A204.1 (cell line): ENCODE data around the gene SLC25A1.

Experiments
- FAIRE-seq: peaks from 2 replicates; lab custom pipeline; 2012; peaks lifted over from hg19 to GRCh38; lab: Jason Lieb, UNC

SLC25A1 gene

DNA sequence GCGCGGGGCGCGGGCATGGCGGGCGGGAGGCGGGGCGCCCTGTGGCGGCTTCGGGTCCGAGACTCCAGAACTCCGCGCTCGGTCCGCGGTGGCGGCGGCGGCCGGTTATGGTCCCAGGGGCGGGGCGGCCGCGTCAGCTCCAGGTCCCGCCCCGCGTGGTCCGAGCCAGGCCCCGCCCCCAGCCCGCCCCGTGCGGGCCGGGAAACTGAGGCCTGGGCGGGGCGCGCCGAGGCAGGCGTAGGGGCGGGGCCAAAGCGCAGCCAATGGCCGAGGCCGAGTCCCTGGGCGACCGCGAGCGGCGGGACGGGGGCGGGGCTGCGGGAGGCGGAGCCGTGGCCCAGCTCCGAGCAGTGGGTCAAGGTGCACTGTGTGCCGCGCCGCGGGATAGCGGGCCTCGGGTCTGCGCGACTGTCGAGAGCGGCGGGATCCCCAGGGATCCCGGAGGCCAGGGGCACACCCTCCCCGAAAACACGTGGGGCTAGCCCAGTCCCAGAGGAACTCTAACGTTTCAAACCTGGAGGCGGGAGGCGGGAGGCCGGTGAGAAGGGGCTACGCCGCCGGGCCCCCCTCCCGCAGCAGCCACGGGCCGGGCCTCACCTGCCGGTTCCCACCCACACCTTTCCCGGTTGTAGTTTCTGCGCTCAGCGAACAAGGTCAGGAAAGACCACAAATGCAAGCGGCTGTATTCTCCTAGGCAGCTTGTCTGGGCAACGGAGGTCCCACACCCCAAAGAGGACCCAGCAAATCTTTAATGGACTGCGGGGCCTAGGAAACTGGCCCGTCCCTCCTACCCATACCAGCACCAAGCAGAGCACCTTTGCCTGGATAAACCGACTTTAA, at the start of gene SLC25A1:
SLC25A1 (minus strand) TSS at position 80 of the 840 bp plus-strand sequence; CDS start at position 17, 63 bp downstream.
- FAIRE-seq, result no peak

DNA sequence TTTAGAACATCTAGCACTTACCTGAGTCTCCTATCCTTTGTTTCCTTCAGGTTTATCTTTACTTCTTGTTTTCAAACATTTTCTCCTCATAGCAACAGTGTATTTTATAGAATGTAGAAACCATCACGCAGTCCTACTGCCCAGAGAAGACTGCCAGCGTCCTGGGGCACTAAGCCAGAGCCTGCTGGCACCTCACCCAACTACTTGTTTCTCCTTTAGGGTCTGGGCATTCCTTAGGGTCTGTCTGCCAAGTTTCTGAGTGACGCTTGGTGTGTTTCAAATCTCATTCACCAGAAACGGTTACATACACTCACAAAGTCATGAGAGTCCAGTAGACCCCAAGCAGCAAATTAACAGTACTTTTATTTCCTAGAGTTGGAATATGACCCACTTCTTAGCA, 49.6 kb upstream of the SLC25A1 start:
- no peak for FAIRE-seq

GRCh38 chr22:19226428-19226827, 47.9 kb upstream of the SLC25A1 start:
- FAIRE-seq, result no peak

- FAIRE-seq, result no peak
Measured at GRCh38 chr22:19225560-19225959, 47.0 kb upstream of the SLC25A1 start.

- FAIRE-seq, result no peak
Measured at GRCh38 chr22:19224985-19225384, 46.4 kb upstream of the SLC25A1 start.

GRCh38 chr22:19224557-19224956, 46.0 kb upstream of the SLC25A1 start:
- no peak for FAIRE-seq

DNA sequence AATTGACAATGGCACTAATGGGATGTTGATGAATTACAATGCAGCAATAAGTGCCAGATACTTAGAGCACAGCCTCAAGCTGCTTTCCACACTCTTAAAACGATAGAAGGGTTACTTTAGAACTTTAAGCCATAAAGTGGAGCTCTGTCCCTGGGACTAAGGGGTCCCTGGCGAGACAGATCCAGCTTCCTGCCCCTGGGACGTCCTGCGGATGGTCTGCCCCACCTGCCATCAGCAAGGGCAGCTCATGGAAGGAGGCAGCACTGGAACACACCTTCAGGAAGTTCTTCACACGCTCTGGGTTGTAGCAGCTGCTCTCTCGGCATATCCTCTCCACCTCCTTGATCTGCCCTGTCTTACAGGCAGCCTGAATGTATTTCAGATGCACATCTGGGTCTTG, 45.1 kb upstream of the SLC25A1 start:
- no peak for FAIRE-seq

- no peak for FAIRE-seq
Measured at GRCh38 chr22:19223110-19223509, 44.6 kb upstream of the SLC25A1 start.

GRCh38 chr22:19222242-19223005, 43.9 kb upstream of the SLC25A1 start:
- no peak for FAIRE-seq

GRCh38 chr22:19220867-19221266, 42.3 kb upstream of the SLC25A1 start:
- FAIRE-seq, result no peak

- FAIRE-seq, result no peak
Measured at GRCh38 chr22:19218541-19219233, 40.2 kb upstream of the SLC25A1 start.

DNA sequence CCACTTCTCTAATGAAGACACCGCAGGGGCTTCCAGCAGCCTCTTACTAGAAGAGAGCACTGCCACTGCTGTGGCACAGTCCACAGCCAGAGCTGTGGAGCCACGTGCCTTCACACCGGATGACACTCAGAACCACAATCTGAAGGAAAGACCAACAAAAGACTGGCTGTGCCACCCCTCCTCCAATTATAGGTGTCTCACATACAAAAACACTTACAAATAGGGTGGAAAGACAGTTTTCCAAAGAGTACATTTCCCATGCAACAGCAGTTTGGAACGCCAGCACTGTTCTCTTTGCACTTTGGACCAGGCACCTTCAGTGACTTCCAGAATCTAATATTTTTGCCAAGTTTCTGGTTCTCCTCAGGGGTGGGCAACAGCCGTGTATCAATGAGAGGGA, 38.0 kb upstream of the SLC25A1 start:
- no peak for FAIRE-seq

DNA sequence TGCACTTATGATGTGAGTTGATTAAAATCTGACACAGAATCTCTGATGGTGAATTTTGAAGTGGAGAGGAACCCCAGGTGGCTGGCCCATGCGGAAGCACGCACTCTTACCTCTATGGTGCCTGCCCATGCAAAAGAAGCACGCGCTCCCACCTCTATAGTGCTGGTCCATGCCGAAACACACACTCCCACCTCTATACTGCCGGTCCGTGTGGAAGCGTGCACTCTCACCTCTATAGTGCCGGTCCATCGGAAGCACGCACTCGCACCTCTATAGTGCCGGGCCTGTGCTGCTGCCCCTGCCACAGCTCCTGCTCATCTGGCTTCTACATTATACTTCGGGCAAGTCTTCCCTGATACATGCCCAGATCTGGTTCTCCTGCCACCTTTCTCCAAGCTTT, 36.8 kb upstream of the SLC25A1 start:
- FAIRE-seq, result no peak

DNA sequence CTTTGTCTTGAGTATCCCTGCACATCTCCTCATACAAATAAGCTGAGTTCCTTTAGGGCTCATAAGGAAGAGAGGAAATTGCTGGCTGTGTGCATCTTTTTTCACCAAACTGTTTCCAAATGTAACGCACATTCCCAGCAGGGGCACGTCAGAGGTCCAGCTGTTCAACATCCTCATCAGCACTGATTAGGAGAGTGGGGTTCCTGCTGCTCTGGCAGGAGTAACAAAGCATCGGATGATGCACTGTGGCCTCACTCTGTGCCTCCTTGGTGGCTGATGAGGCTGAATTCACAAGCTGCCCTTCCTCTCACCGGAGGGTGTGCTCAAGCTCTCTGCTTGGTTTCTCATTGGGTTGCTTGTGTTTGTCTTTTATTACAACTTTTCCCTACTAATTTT, 35.5 kb upstream of the SLC25A1 start:
- FAIRE-seq, result no peak

- FAIRE-seq, result no peak
Measured at GRCh38 chr22:19213442-19214077, 35.0 kb upstream of the SLC25A1 start.

GRCh38 chr22:19213001-19213400, 34.5 kb upstream of the SLC25A1 start:
- FAIRE-seq, result no peak

DNA sequence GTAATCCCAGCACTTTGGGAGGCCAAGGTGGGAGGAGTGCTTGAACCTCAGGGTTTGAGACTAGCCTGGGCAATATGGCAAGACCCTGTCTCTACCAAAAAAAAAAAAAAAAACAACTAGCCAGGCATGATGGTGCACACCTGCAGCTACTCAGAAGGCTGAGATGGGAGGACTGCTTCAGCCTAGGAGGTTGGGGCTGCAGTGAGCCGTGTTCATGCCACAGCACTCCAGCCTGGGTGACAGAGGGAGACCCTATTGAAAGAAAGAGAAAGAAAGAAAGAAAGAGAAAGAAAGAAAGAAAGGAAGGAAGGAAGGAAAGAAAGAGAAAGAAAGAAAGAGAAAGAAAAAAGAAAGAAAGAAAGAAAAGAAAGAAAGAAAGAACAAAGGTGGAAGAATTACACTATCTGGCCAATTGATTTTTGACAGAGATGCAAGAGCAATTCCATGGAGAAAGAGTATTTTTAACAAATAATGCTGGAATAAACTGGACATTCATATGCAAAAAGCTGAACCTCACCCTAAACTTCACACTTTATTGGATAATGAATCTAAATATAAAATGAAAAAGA, 33.9 kb upstream of the SLC25A1 start:
- FAIRE-seq, result no peak

- no peak for FAIRE-seq
Measured at GRCh38 chr22:19210188-19210587, 31.7 kb upstream of the SLC25A1 start.

DNA sequence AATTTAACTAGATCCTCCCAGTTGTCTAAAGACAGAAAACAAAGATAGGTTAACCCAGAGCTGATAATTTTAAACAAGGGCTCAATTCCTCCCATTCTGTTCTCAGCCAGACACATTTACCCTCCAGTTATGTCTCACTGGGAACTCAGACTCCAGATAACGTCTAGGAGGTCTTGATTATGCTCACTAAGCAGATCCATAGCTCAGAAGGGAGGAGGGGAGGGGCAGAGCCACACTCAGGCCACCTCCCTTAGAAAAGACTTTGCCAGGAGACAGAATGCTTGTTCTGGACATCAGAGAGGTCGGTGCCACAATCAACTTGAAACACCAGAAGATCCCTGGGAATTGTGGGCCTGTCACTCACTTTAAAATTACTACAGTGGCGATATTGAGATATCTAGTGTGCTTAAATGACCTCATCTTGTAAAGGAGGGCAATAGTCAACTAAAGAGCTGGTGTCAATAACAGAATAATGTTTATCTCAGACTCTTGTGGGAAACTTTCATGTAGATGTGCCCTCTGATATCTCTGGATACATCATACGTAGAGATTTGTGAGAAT, 29.8 kb upstream of the SLC25A1 start:
- no peak for FAIRE-seq

- no peak for FAIRE-seq
Measured at GRCh38 chr22:19207884-19208283, 29.3 kb upstream of the SLC25A1 start.

DNA sequence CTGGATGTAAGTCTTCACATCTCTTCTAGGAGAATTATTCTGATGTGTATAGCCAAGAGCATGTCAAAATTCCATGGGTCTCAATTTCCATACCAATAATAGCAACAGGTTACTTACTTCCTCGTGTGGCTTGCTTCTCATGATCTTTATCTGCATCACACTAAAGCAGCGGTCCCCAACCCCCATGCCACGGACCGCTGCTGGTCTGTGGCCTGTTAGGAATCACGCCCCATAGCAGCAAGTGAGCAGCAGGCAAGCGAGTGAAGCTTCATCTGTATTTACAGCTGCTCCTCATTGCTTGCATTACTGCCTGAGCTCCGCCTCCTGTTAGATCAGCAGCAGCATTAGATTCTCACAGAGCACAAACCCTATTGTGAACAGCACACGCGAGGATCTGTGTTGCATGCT, 28.9 kb upstream of the SLC25A1 start:
- no peak for FAIRE-seq

GRCh38 chr22:19206287-19206686, 27.8 kb upstream of the SLC25A1 start:
- no peak for FAIRE-seq
